ENCODE results near the gene DHCR7. TPM values are rescaled to one million over a fixed set of nuclear protein-coding genes. Genes with fewer than 3 reads are reported as not detected.

DHCR7 gene
- total RNA-seq, 1 experiment from 2014 or later: 72.6 TPM

DNA sequence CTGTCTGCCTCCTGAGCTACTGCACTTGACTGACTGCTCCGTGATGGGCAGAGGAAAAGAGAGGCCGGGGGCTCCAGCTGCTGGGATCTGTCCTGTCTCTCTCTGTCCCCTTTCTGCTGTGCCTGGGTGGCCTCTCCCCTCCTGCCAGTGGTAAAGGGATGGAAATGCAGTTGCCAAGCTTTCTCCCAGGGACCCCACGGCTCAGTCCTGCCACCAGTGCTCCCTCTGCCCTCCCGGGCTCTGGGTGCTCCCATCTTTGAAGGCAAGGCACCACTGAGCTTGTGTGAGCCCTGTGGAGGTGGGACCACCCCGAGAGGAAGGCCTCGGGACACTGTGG, 36.8 kb upstream of the DHCR7 start:
- Mint-ChIP-seq H3K9me3 (ENCODE audit: unreplicated experiment) (no peaks in the 10 kb centered on the region), H3K27me3 (ENCODE audit: insufficient read depth, unreplicated experiment) (no peaks in the 10 kb centered on the region), H3K36me3 (ENCODE audit: insufficient read depth, unreplicated experiment) (peaks cover 65% of the 10 kb centered on the region), H3K4me3 (ENCODE audit: unreplicated experiment) (no peak overlapping the region), H3K27ac (ENCODE audit: low read depth, unreplicated experiment) (no peak overlapping the region), H3K4me1 (ENCODE audit: insufficient read depth, unreplicated experiment) (peaks cover 13% of the 10 kb centered on the region)
- DNase-seq (ENCODE audit: unreplicated experiment): no peak
- TF ChIP-seq, protein P1, sequence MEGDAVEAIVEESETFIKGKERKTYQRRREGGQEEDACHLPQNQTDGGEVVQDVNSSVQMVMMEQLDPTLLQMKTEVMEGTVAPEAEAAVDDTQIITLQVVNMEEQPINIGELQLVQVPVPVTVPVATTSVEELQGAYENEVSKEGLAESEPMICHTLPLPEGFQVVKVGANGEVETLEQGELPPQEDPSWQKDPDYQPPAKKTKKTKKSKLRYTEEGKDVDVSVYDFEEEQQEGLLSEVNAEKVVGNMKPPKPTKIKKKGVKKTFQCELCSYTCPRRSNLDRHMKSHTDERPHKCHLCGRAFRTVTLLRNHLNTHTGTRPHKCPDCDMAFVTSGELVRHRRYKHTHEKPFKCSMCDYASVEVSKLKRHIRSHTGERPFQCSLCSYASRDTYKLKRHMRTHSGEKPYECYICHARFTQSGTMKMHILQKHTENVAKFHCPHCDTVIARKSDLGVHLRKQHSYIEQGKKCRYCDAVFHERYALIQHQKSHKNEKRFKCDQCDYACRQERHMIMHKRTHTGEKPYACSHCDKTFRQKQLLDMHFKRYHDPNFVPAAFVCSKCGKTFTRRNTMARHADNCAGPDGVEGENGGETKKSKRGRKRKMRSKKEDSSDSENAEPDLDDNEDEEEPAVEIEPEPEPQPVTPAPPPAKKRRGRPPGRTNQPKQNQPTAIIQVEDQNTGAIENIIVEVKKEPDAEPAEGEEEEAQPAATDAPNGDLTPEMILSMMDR (IDR thresholded peaks at IDR 0.05; ENCODE audit: unreplicated experiment): no peak
- CTCF ChIA-PET: no interaction called here
- intact Hi-C loops (cut with micrococcal nuclease): no loop called here
- POLR2A ChIA-PET: interaction anchor here (0.5 kb wide), 1 partner anchor 1823 kb away, joined by 3 read pairs; the partner anchor contains the start of gene ARHGEF17
- BruUV-seq (replicated peaks): no TSS peak

DNA sequence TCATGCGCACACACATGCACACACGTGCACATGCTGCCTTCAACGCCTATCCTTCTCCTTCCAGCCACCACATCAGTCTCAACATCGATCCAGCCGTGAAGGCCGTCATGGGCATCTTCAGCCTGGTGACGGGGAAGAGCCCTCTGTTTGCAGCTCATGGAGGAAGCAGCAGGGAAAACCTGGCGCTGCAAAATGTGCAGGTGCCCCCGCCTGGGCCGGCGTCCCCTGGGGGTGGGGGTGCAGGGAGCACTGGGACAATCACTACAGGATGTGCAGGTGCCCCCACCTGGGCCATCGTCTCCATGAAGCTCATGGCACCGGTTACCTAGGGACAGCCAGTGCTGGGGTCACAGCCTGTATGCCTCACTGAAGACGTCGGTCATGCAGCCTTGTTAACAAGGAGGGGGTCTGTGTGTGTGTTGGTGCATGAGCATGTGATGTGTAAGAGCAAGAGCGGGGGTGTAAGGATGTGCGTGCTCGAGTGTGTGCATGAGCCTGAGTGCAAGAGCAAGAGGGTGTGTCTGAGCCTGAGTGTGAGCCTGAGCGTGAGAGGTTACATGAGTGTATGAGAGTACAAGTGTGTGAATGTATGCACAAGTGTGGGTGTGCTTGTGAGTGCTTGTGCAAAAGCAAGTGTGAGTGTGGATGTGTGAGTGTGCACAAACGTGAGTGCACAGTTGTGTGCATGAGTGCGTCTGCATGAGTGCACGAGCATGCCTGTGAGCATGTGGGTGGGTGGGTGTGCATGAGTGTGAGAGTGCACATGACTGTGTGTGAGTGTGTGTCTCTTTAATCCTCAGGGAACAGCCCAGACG, 36.3 kb upstream of the DHCR7 start:
- ChIA-PET POLR2A (interaction anchor here (0.5 kb wide), 1 partner anchor 1823 kb away, joined by 3 read pairs; the partner anchor contains the start of gene ARHGEF17), CTCF (no interaction called here)
- BruUV-seq (replicated peaks): no TSS peak
- Mint-ChIP-seq H3K9me3 (ENCODE audit: unreplicated experiment) (no peaks in the 10 kb centered on the region), H3K4me1 (ENCODE audit: insufficient read depth, unreplicated experiment) (peaks cover 13% of the 10 kb centered on the region), H3K4me3 (ENCODE audit: unreplicated experiment) (no peak overlapping the region), H3K36me3 (ENCODE audit: insufficient read depth, unreplicated experiment) (peaks cover 70% of the 10 kb centered on the region), H3K27ac (ENCODE audit: low read depth, unreplicated experiment) (no peak overlapping the region), H3K27me3 (ENCODE audit: insufficient read depth, unreplicated experiment) (no peaks in the 10 kb centered on the region)
- intact Hi-C loops (cut with micrococcal nuclease): no loop called here
- TF ChIP-seq, protein P1 (IDR thresholded peaks at IDR 0.05; ENCODE audit: unreplicated experiment): no peak
- DNase-seq (ENCODE audit: unreplicated experiment): no peak

DNA sequence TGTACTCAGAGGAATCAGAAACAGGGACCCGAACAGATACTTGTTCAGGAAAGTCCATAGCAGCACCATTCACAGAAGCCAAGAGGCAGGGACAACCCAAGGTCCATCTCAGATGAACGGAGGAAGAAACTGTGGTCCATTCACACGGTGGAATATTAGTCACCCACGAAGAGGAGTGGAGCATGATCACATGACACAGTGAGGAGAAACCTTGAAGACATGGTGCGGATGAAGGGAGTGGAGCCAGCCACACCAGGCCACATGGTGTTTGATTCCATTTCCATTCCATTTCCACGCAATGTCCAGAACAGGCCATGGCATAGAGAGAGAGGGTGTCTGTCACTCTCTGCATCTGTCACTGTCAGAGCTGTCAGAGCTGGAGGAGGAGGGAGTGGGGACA, 35.5 kb upstream of the DHCR7 start:
- TF ChIP-seq, protein P1 (IDR thresholded peaks at IDR 0.05; ENCODE audit: unreplicated experiment): no peak
- Mint-ChIP-seq H3K4me3 (ENCODE audit: unreplicated experiment) (no peak overlapping the region), H3K4me1 (ENCODE audit: insufficient read depth, unreplicated experiment) (peaks cover 11% of the 10 kb centered on the region), H3K9me3 (ENCODE audit: unreplicated experiment) (no peaks in the 10 kb centered on the region), H3K36me3 (ENCODE audit: insufficient read depth, unreplicated experiment) (peaks cover 66% of the 10 kb centered on the region), H3K27ac (ENCODE audit: low read depth, unreplicated experiment) (no peak overlapping the region), H3K27me3 (ENCODE audit: insufficient read depth, unreplicated experiment) (no peaks in the 10 kb centered on the region)
- ChIA-PET CTCF (no interaction called here), POLR2A (no interaction called here)
- no peak for DNase-seq (ENCODE audit: unreplicated experiment)
- intact Hi-C loops (cut with micrococcal nuclease): no loop called here
- BruUV-seq (replicated peaks): no TSS peak

DNA sequence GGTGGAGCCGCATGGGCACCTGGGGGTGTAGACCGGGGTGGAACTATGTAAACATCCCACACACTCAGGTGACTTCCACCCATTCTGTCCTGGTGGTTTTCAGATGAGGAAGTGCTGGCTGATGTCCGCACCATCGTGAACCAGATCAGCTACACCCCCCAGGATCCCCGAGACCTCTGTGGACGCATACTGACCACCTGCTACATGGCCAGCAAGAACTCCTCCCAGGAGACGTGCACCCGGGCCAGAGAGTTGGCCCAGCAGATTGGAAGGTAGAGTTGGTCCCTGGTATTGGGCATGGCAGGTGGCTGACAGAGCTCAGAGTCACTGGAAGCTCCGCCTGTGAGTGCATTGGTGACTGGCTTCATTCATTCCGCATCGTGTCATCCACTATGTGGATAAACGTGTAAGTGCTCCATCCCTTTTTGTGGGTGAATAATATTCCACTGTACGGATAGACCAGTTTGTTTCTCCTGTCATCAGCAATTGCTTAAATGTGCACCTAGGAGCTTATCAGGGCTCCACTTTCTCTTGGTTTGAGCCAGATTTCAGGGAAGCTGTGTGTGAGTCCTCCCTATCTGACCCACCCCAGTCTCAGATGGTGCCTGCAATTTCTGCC, 34.7 kb upstream of the DHCR7 start:
- POLR2A ChIA-PET: interaction anchor here (1.4 kb wide), 1 partner anchor 29 kb away, joined by 3 read pairs; no protein-coding TSS in a partner anchor
- peaks cover 65% of the 10 kb centered on the region for H3K36me3 Mint-ChIP-seq (ENCODE audit: insufficient read depth, unreplicated experiment)
- DNase-seq (ENCODE audit: unreplicated experiment): no peak
- TF ChIP-seq, protein P1 (IDR thresholded peaks at IDR 0.05; ENCODE audit: unreplicated experiment): no peak
- intact Hi-C loops (cut with micrococcal nuclease): no loop called here
- BruUV-seq (replicated peaks): no TSS peak
- H3K27me3 Mint-ChIP-seq (ENCODE audit: insufficient read depth, unreplicated experiment): no peaks in the 10 kb centered on the region
- CTCF ChIA-PET: no interaction called here
- no peak overlapping the region for H3K4me3 Mint-ChIP-seq (ENCODE audit: unreplicated experiment)
- no peak overlapping the region for H3K27ac Mint-ChIP-seq (ENCODE audit: low read depth, unreplicated experiment)
- peaks cover 3% of the 10 kb centered on the region for H3K4me1 Mint-ChIP-seq (ENCODE audit: insufficient read depth, unreplicated experiment)
- no peaks in the 10 kb centered on the region for H3K9me3 Mint-ChIP-seq (ENCODE audit: unreplicated experiment)

Measured in MCF 10A (cell line).